Mucosa of descending colon (tissue), 3 donors: ENCODE results near the gene PLCB4. TPM values are rescaled to one million over a fixed set of nuclear protein-coding genes. Genes with fewer than 3 reads are reported as not detected.

Source experiments
- ATAC-seq: fragments of 200-7000 bp; cut with Tn5 transposase; one replicate; pipeline ENCODE4 v1.9.1; 2020; ENCODE audit warnings: mild to moderate bottlenecking, moderate library complexity
- DNase-seq, 3 donors: peaks; one replicate each; pipeline ENCODE4 v3.0.0-alpha.2; 2020
- H3K36me3 ChIP-seq: fragments of 200-600 bp; one replicate; pipeline ENCODE4 v1.8.0; 2021; ENCODE audit warnings: low read depth, mild to moderate bottlenecking
- H3K4me1 ChIP-seq: fragments of 200-600 bp; one replicate; pipeline ENCODE4 v1.8.0; 2021; ENCODE audit warnings: low read depth, mild to moderate bottlenecking
- H3K4me3 ChIP-seq: fragments of 200-600 bp; one replicate; pipeline ENCODE4 v1.8.0; 2021; ENCODE audit warnings: mild to moderate bottlenecking
- H3K9me3 ChIP-seq: fragments of 200-600 bp; one replicate; pipeline ENCODE4 v1.8.0; 2021; ENCODE audit warnings: mild to moderate bottlenecking
- CTCF ChIP-seq: fragments of 200-600 bp; IDR thresholded peaks from one replicate; pipeline ENCODE4 v1.8.0; 2022; ENCODE audit warnings: antibody characterized with exemption, mild to moderate bottlenecking
- intact Hi-C, 2 donors: fragments of 100-400 bp; cut with DNase I in 1 of 2; cut with micrococcal nuclease in 1 of 2; formaldehyde crosslinking; loops; one replicate each; pipeline versions ENCODE4 v1.11.0 to v1.11.1; 2022; cut with DNase I, micrococcal nuclease
- total RNA-seq, 3 donors: library from RNA; stranded (reverse); fragmentation: NEBNext Ultra II Directional in 2 of 3; extraction: Animal tissue kit (Norgen Biotek cat#: 25700) in 2 of 3; gene quantifications; one replicate each; pipeline versions ENCODE4 v1.2.1 to v1.2.4, GENCODE V29; 2021 to 2023
- donor health status: DM: no; HTN: no; CAD: no; lungs with moderate emphysema.
- donor health status: DM: no; HTN: no; CAD: no.
- donor health status: DM: no; HTN: yes; CAD: no.

The PLCB4 gene
- total RNA-seq, 3 donors from 2014 or later, result 37.8 to 55.0 (median 51.2) TPM

GRCh38 chr20:9319687-9320384, 250.9 kb downstream of the PLCB4 start:
- ATAC-seq, result peak; percentile 67
- no peak for TF ChIP-seq CTCF
- Histone ChIP-seq H3K36me3 (no peaks in the 10 kb centered on the region), H3K4me3 (no peak overlapping the region), H3K9me3 (no peaks in the 10 kb centered on the region), H3K4me1 (peaks cover 7% of the 10 kb centered on the region)
- intact Hi-C loops, result no loop called here
- DNase-seq, result no peak

- H3K36me3 ChIP-seq, result no peaks in the 10 kb centered on the region
- no peaks in the 10 kb centered on the region for H3K9me3 ChIP-seq
- no peak for DNase-seq
- H3K4me3 ChIP-seq, result no peak overlapping the region
- intact Hi-C loops, result no loop called here
- H3K4me1 ChIP-seq, result peaks cover 7% of the 10 kb centered on the region
- TF ChIP-seq CTCF, result no peak
- ATAC-seq, result no peak
Observed at GRCh38 chr20:9321007-9321406, 252.1 kb downstream of the PLCB4 start.

GRCh38 chr20:9322661-9323060, 253.8 kb downstream of the PLCB4 start:
- ATAC-seq (no peak), DNase-seq (no peak)
- Histone ChIP-seq H3K9me3 (no peaks in the 10 kb centered on the region), H3K4me3 (no peak overlapping the region), H3K4me1 (peaks cover 7% of the 10 kb centered on the region), H3K36me3 (no peaks in the 10 kb centered on the region)
- TF ChIP-seq CTCF, result no peak
- intact Hi-C loops, result no loop called here

GRCh38 chr20:9323622-9324021, 254.7 kb downstream of the PLCB4 start:
- ATAC-seq (peak; percentile 62), DNase-seq (no peak)
- intact Hi-C loops, result no loop called here

GRCh38 chr20:9329355-9330101, 260.6 kb downstream of the PLCB4 start:
- TF ChIP-seq CTCF, result no peak
- H3K4me3 ChIP-seq, result no peak overlapping the region
- DNase-seq (no peak), ATAC-seq (no peak)
- no peaks in the 10 kb centered on the region for H3K36me3 ChIP-seq
- H3K4me1 ChIP-seq, result peaks cover 24% of the 10 kb centered on the region
- intact Hi-C loops, result no loop called here
- no peaks in the 10 kb centered on the region for H3K9me3 ChIP-seq

More at GRCh38 chr20:9323622-9324021, 254.7 kb downstream of the PLCB4 start:
- no peak for TF ChIP-seq CTCF
- Histone ChIP-seq H3K4me3 (no peak overlapping the region), H3K36me3 (no peaks in the 10 kb centered on the region), H3K9me3 (no peaks in the 10 kb centered on the region), H3K4me1 (peaks cover 12% of the 10 kb centered on the region)
